GM21717 (cell line): ENCODE measurements around the gene CBX5.
A peak's percentile ranks its signal among the peaks of the same experiment; 100 is the strongest.
"Not testable (repeated sequence)": the region's sequence is repeated elsewhere in the genome, so short reads cannot be mapped to it uniquely, and the experiment has no call there.

ENCODE experiments used
- ATAC-seq: cut with Tn5 transposase; IDR thresholded peaks from one replicate; pipeline ENCODE4 v1.9.1; 2021; ENCODE audit warnings: mild to moderate bottlenecking, moderate library complexity; ENCODE audit not compliant: unreplicated experiment

The CBX5 gene

DNA sequence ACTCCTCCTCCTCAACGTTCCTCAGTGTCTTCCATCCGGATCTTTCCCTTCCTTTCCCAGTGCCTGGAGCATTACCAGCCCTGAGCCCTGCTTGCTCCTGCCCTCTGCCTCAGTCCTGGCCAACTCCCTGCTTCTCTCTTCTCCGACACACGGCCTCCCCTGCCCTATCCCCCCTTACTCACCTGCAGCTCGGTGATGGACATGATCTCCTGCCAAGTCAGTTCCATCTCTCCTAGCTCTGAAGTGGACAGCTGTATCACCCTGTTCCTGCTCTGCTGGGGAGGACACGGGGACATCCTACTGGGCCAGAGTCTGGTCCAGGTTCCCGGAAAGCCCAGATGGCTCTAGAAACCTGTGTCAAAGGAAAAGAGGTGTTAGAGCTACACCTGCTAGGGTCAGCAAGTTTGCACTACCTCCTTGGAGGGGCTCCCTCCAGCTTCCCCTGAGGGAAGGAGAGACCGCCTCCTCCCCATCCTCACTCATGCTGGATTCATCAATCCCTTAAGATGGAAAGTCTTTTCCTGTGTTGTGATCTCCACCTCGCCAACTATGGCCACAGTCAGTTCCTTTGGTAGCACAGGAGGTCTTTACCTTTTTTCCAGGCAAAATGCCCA is 15.1 kb upstream of the CBX5 start:
- ATAC-seq: no peak

DNA sequence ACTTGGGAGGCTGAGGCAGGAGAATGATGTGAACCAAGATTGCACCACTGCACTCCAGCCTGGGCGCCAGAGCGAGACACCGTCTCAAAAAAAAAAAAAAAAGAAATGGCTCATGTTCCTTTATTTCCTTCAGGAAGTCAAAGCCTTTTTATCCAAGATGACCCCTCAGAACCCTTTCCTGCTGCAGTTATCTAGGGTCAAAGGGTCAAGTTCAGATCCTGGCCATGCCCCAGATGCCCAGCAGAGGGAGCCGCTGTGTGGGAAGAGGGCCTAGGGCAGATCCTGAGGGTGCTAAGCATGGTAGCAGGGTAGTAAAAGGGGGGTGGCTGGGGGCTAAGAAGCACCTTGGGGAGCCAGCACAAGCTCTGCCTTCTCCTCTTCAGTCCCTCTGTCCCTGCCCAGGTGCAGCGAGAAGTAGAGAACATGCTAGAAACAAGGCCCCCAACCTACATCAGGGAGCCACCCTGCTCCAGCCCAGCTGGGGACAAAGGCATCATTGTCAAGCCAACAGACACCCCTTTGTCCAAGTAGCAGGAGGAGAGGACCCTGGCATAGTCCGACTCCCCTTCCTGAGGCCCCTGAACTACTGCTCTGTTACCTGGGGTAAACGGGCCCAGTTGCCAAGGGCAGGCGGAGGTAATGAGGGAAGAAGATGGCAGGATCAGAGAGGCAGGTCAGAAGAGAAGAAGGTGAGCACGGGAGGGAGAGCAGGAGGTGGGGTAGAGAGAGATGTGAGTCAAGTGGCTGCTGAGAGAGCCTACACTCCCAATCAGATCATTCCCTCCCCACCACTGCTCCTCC is 14.4 kb upstream of the CBX5 start:
- ATAC-seq: peak; percentile 65

DNA sequence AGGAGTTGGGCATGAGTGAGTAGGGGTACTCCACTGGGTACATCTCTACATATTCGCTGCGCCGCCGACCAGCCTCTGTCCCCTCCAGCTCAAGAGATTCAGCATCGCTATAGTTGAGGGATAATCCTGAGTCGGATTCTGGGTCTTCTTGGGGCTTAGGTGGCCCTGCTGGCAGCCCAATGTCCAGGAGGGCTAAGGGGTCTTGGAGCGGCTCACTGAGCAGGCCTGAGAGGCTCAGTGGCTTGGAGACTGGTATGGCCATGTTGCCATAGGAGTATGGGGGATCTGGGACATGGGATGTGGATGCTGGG is 13.0 kb upstream of the CBX5 start:
- no peak for ATAC-seq

DNA sequence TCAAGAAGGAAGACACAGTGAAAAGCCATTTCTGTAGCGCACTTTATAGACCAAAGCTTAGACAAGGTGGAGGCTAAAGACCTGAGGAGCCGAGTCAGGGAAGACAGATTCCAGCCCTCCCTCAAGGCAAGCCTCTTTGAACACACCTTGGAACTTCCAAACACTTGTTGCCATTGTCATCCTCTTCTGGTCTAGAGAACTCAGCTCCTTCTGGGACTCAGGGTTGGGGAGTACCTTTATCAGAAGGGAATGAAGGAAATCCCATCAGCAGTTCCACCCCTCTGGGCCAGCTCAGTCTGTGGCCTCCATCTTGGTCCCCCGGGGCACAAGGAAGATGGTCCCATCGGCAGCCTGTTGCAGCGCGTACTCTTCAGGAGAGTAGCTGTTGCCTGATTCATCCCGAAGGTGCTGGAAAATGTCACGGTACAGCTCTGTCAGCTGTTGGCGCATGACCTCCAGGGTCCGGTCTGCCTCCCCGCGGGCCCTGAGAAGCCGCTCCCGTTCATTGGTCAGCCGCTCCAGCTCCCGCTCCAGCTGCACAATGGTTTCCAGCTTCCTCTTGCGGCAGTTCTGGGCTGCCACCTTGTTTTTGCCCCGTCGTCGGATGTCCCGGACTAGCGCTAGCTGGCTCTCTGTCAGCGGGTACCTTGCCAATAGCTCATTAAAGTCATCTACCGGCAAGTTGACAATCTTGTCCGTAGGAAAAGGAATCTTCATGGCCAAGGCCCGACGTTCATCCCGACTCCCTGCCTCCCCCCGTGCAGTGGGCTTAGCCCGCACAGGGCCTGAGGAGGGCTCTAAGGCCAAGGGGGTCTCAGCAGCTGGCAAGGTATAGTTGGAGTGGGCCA is 12.4 kb upstream of the CBX5 start:
- no peak for ATAC-seq

DNA sequence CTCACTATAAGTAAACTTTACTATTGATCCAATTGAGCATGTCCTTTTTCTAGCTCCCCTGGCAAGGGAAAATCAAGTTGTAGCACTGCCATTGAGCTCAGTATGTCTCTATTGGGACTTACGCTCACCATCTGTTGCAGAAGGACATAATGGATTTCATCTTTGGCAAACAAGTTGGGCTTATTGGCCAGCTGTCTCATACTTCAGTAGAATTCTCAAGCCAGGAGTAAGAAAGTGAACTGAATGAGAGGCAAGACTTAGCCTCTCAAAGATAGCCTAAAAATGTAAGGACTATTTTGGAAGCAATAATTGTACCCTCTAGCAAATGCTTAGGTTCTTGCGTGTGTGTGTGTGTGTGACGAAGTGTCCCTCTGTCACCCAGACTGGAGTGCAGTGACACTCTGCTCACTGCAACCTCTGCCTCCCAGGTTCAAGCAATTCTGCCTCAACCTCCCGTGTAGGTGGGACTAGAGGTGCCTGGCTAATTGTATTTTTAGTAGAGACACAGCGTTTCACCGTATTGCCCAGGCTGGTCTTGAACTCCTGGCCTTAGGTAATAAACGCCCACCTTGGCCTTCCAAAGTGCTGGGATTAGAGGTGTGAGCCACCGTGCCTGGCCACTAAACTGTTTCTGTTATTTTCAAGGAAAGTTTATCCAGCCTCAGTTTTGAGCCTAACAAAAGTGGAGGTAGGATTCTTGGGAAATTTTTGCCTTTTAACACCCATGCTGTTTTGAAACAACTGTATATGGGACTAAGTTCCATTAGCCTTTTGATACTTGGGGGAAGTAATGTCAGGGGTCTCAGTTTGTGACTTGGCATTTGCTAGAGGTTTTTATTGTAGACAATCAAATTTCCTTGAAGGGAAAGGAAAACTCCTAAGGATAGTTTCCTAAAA is 7.6 kb upstream of the CBX5 start:
- ATAC-seq: no peak

DNA sequence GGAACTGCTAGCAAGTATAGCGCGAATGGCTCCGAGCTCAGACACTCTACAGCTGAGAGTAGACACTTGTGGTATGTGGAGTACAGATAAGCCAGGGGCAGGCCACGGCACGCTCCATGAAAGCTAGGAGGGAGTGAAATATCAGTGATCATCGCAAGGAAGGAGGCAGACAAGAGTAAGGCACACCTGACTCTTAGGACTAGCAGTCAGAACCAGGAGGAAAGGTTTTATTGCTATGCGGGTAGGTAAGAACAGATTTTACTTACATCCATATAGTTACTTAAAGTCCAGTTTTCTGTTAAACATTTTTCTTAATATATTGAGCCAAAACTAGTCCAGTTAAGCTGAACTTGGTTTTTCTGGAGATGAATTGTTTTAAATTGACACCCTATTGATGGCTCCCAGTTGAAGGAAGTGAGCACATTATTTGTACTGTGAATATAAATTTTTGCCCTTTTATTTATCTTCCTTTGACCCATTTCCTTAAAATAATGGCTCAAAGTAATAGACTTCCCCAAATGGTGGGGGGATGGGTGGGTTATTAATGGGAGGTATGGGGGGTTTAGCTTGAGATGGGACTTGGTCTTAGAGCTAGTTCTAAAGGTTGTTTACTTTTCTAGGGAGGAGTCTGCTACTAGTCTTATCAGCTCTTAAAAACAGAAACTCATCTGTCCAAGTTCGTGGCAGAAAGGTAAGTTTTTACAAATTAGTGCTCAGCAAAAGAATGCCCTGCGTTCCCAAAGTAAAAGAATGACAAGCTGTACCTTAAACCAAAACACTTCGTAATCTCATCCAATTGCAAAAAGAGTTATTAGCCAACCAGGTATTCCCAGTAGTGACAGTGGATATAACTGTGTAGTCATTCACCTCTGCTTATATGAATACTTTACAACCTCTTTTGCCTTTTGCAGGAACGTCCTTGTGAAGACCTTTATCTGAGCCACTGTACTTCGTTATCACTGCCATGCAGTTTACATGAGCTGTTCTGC is 6.4 kb upstream of the CBX5 start:
- ATAC-seq: no peak

- ATAC-seq: no peak
These were observed 5.5 kb upstream of the CBX5 start for GRCh38 chr12:54285150-54286041.

DNA sequence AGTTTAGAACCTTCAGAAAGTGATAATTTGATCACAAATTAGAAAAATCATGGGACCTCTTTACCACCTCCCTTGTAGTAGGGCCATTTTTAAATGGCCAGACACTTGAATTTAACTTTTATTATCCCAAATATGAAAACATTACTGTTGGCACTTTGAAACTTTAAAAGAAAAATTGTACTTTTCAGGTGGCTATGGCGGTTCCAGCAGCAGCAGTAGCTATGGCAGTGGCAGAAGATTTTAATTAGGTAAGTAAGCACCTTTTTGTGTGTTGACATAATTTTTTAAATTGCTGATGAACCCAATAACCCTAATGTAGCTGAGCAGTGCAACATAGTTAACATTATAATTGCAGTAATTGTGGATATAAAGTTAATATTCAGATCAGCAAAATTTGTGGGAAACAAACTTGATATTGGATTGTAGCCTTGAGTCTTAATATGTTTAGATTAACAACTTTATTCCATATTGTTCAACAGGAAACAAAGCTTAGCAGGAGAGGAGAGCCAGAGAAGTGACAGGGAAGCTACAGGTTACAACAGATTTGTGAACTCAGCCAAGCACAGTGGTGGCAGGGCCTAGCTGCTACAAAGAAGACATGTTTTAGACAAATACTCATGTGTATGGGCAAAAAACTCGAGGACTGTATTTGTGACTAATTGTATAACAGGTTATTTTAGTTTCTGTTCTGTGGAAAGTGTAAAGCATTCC is 4.3 kb upstream of the CBX5 start:
- ATAC-seq: not testable (repeated sequence)

- no peak for ATAC-seq
These were observed 3.1 kb upstream of the CBX5 start for GRCh38 chr12:54282949-54283593.

- ATAC-seq: not testable (repeated sequence)
These were observed 1.8 kb upstream of the CBX5 start for GRCh38 chr12:54281694-54282093.

- ATAC-seq: not testable (repeated sequence)
These were observed 1.3 kb upstream of the CBX5 start for GRCh38 chr12:54281261-54281638.

- ATAC-seq: peak; percentile 80
These were observed 742 bp upstream of the CBX5 start, which contains the start of gene HNRNPA1 for GRCh38 chr12:54280468-54281260. HNRNPA1 (plus strand) TSS chr12:54280726; CDS start chr12:54280808, 82 bp downstream.

- ATAC-seq: no peak
These were observed 693 bp downstream of the CBX5 start for GRCh38 chr12:54279227-54279631.

DNA sequence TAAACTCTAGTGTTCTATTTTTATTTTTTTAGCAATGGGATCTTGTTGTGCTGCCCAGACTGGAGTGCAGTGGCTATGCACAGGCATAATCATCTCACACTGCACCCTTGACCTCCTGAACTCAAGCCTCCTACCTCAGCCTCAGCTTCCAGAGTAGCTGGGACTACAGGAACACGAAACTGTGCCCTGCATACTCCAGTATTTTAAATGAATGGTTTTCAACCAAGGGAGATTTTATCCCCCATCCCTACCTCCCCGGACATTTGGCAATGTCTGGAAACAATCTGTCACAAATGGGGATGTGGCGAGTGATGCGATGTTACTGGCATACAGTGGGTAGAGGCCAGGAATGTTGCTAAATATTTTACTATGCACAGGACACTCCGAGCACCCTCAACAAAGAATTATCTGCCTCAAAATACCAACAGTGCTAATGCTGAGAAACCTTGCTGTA is 2.1 kb downstream of the CBX5 start:
- no peak for ATAC-seq

- no peak for ATAC-seq
These were observed 3.6 kb downstream of the CBX5 start for GRCh38 chr12:54276368-54276767.

- ATAC-seq: no peak
These were observed 5.9 kb downstream of the CBX5 start for GRCh38 chr12:54273981-54274380.

GRCh38 chr12:54272214-54272613 is 7.7 kb downstream of the CBX5 start:
- no peak for ATAC-seq
